ENCODE measurements around the gene GTF2H2. TPM values are rescaled to one million over a fixed set of nuclear protein-coding genes. Genes with fewer than 3 reads are reported as not detected.

The GTF2H2 gene
- total RNA-seq, result 12.5 and 31.0 TPM in 2 replicates

GRCh38 chr5:71067262-71067928, at the start of gene GTF2H2:
GTF2H2 (minus strand) TSS chr5:71067676; CDS start chr5:71062763, 4,913 bp downstream.

GRCh38 chr5:71025289-71025953, 42.1 kb downstream of the GTF2H2 start, which contains the start of gene NAIP:
NAIP (minus strand) TSS chr5:71025339; CDS start chr5:71012915, 12,424 bp downstream.

Other genes starting within 250 kb of the GTF2H2 start
- gene SERF1A, start 167.0 kb downstream of the GTF2H2 start, total RNA-seq, result 7.0 and 8.8 TPM in 2 replicates
- gene SMN1, start 142.6 kb downstream of the GTF2H2 start, total RNA-seq, result 23.4 and 39.9 TPM in 2 replicates
- gene NAIP, start 42.3 kb downstream of the GTF2H2 start, total RNA-seq, result 0.96 and 2.0 TPM in 2 replicates